Activated naive CD4-positive, alpha-beta T cell treated with anti-CD3 and anti-CD28 coated beads, Interleukin-2, amount 10 ng/mL, durations not matched to agents 7 days and 5 days (primary cell): Measurements from ENCODE around the gene NDUFAF5.
"Not testable (repeated sequence)": the region's sequence is repeated elsewhere in the genome, so short reads cannot be mapped to it uniquely, and the experiment has no call there.

Experiments
- CTCF ChIA-PET: fragments of 350-600 bp; sonication (Branson Sonifier 250); formaldehyde crosslinking; loops from one replicate; lab custom pipeline; 2021; ENCODE audit warnings: antibody characterized with exemption; lab: Charles Lee
- DNase-seq: peaks from one replicate; pipeline ENCODE4 v3.0.0-alpha.2; 2020
- H3K27ac Mint-ChIP-seq: one replicate; pipeline ENCODE4 v1.8.0; 2021; ENCODE audit warnings: mild to moderate bottlenecking, moderate library complexity, mixed read lengths
- H3K27me3 Mint-ChIP-seq: one replicate; pipeline ENCODE4 v1.8.0; 2021; ENCODE audit warnings: mild to moderate bottlenecking, mixed read lengths
- H3K36me3 Mint-ChIP-seq: one replicate; pipeline ENCODE4 v1.8.0; 2021; ENCODE audit warnings: mixed read lengths
- H3K4me1 Mint-ChIP-seq: one replicate; pipeline ENCODE4 v1.8.0; 2021; ENCODE audit warnings: mixed read lengths
- H3K4me3 Mint-ChIP-seq: one replicate; pipeline ENCODE4 v1.8.0; 2021; ENCODE audit warnings: mild to moderate bottlenecking, moderate library complexity, mixed read lengths
- H3K9me3 Mint-ChIP-seq: one replicate; pipeline ENCODE4 v1.8.0; 2021; ENCODE audit warnings: mixed read lengths

Gene NDUFAF5

GRCh38 chr20:13784893-13785715 is at the start of gene NDUFAF5, which contains the start of gene ESF1:
TSS of gene NDUFAF5 (plus strand) at chr20:13785028. CDS start at chr20:13785069, 41 bp downstream.
TSS of gene ESF1 (minus strand) at chr20:13784919. CDS start at chr20:13783140, 1,779 bp downstream.
- Mint-ChIP-seq H3K27ac (peak within 1 kb of the TSS; percentile 95), H3K4me3 (peak within 1 kb of the TSS; percentile 99), H3K36me3 (peaks cover 28% of the 10 kb centered on the region), H3K27me3 (no peaks in the 10 kb centered on the region), H3K4me1 (peaks cover 44% of the 10 kb centered on the region), H3K9me3 (no peaks in the 10 kb centered on the region)
- CTCF ChIA-PET = interaction anchor here (1.3 to 2.7 kb wide), 3 partner anchors 8 to 15 kb away, joined by 3 to 9 read pairs (median 3); no protein-coding TSS in a partner anchor
- DNase-seq = peak; percentile 95

- Mint-ChIP-seq H3K27me3 (no peaks in the 10 kb centered on the region), H3K4me1 (no peaks in the 10 kb centered on the region), H3K4me3 (no peak overlapping the region), H3K9me3 (peaks cover under 1% of the 10 kb centered on the region), H3K36me3 (peaks cover 33% of the 10 kb centered on the region), H3K27ac (no peak overlapping the region)
- CTCF ChIA-PET = no interaction called here
- DNase-seq = no peak
Measured at GRCh38 chr20:13735826-13736225, 49.0 kb upstream of the NDUFAF5 start.

- H3K27ac Mint-ChIP-seq = no peak overlapping the region
- DNase-seq = no peak
- peaks cover 3% of the 10 kb centered on the region for H3K9me3 Mint-ChIP-seq
- no peaks in the 10 kb centered on the region for H3K4me1 Mint-ChIP-seq
- no peaks in the 10 kb centered on the region for H3K27me3 Mint-ChIP-seq
- CTCF ChIA-PET = no interaction called here
- H3K36me3 Mint-ChIP-seq = peaks cover 38% of the 10 kb centered on the region
- H3K4me3 Mint-ChIP-seq = no peak overlapping the region
Measured at GRCh38 chr20:13736436-13737191, 48.2 kb upstream of the NDUFAF5 start.

- DNase-seq, H3K4me1 Mint-ChIP-seq, H3K4me3 Mint-ChIP-seq, CTCF ChIA-PET, H3K9me3 Mint-ChIP-seq, H3K27ac Mint-ChIP-seq, H3K27me3 Mint-ChIP-seq: not testable (repeated sequence)
- H3K36me3 Mint-ChIP-seq = peaks cover 32% of the 10 kb centered on the region
Measured at GRCh38 chr20:13738187-13738586, 46.6 kb upstream of the NDUFAF5 start.

- DNase-seq = no peak
- CTCF ChIA-PET = no interaction called here
- H3K27ac Mint-ChIP-seq = no peak overlapping the region
Measured at GRCh38 chr20:13739731-13740649, 44.8 kb upstream of the NDUFAF5 start.

GRCh38 chr20:13741879-13742278 is 42.9 kb upstream of the NDUFAF5 start:
- H3K27me3 Mint-ChIP-seq = no peaks in the 10 kb centered on the region
- peaks cover 24% of the 10 kb centered on the region for H3K36me3 Mint-ChIP-seq
- no peak for DNase-seq
- peaks cover 3% of the 10 kb centered on the region for H3K9me3 Mint-ChIP-seq
- no peak overlapping the region for H3K27ac Mint-ChIP-seq
- CTCF ChIA-PET = no interaction called here
- H3K4me1 Mint-ChIP-seq = no peaks in the 10 kb centered on the region
- no peak overlapping the region for H3K4me3 Mint-ChIP-seq

More at GRCh38 chr20:13739731-13740649, 44.8 kb upstream of the NDUFAF5 start:
- no peak overlapping the region for H3K4me3 Mint-ChIP-seq
- peaks cover 25% of the 10 kb centered on the region for H3K36me3 Mint-ChIP-seq
- no peaks in the 10 kb centered on the region for H3K4me1 Mint-ChIP-seq
- H3K9me3 Mint-ChIP-seq = peaks cover 3% of the 10 kb centered on the region
- no peaks in the 10 kb centered on the region for H3K27me3 Mint-ChIP-seq

GRCh38 chr20:13744352-13744751 is 40.5 kb upstream of the NDUFAF5 start:
- Mint-ChIP-seq H3K27ac (no peak overlapping the region), H3K4me3 (no peak overlapping the region), H3K4me1 (no peaks in the 10 kb centered on the region), H3K36me3 (peaks cover 19% of the 10 kb centered on the region), H3K27me3 (no peaks in the 10 kb centered on the region), H3K9me3 (peaks cover 3% of the 10 kb centered on the region)
- no peak for DNase-seq
- CTCF ChIA-PET = no interaction called here

GRCh38 chr20:13745784-13746183 is 39.0 kb upstream of the NDUFAF5 start:
- no peak overlapping the region for H3K27ac Mint-ChIP-seq
- H3K36me3 Mint-ChIP-seq = peaks cover 13% of the 10 kb centered on the region
- no peaks in the 10 kb centered on the region for H3K4me1 Mint-ChIP-seq

GRCh38 chr20:13749811-13750210 is 35.0 kb upstream of the NDUFAF5 start:
- Mint-ChIP-seq H3K4me3 (no peak overlapping the region), H3K27me3 (no peaks in the 10 kb centered on the region), H3K36me3 (no peaks in the 10 kb centered on the region), H3K4me1 (no peaks in the 10 kb centered on the region), H3K9me3 (no peaks in the 10 kb centered on the region), H3K27ac (no peak overlapping the region)
- DNase-seq = no peak
- CTCF ChIA-PET = no interaction called here

More at GRCh38 chr20:13745784-13746183, 39.0 kb upstream of the NDUFAF5 start:
- Mint-ChIP-seq H3K4me3 (no peak overlapping the region), H3K27me3 (no peaks in the 10 kb centered on the region), H3K9me3 (peaks cover 3% of the 10 kb centered on the region)
- CTCF ChIA-PET = no interaction called here
- DNase-seq = no peak

GRCh38 chr20:13753436-13754036 is 31.3 kb upstream of the NDUFAF5 start:
- Mint-ChIP-seq H3K9me3 (no peaks in the 10 kb centered on the region), H3K4me3 (no peak overlapping the region), H3K27me3 (no peaks in the 10 kb centered on the region), H3K27ac (no peak overlapping the region), H3K4me1 (no peaks in the 10 kb centered on the region), H3K36me3 (peaks cover 6% of the 10 kb centered on the region)
- DNase-seq = no peak
- CTCF ChIA-PET = interaction anchor here (1.6 kb wide), 1 partner anchor 18 kb away, joined by 3 read pairs; no protein-coding TSS in a partner anchor

- Mint-ChIP-seq H3K4me1 (peaks cover 3% of the 10 kb centered on the region), H3K27ac (no peak overlapping the region), H3K27me3 (no peaks in the 10 kb centered on the region), H3K9me3 (no peaks in the 10 kb centered on the region), H3K4me3 (no peak overlapping the region), H3K36me3 (peaks cover 17% of the 10 kb centered on the region)
- CTCF ChIA-PET = no interaction called here
- DNase-seq = no peak
Measured at GRCh38 chr20:13755809-13756208, 29.0 kb upstream of the NDUFAF5 start.

- H3K36me3 Mint-ChIP-seq = peaks cover 17% of the 10 kb centered on the region
- no peaks in the 10 kb centered on the region for H3K27me3 Mint-ChIP-seq
- H3K4me1 Mint-ChIP-seq = peaks cover 3% of the 10 kb centered on the region
- no peak overlapping the region for H3K27ac Mint-ChIP-seq
- no peak for DNase-seq
- no peaks in the 10 kb centered on the region for H3K9me3 Mint-ChIP-seq
- no peak overlapping the region for H3K4me3 Mint-ChIP-seq
- CTCF ChIA-PET = interaction anchor here (1.1 kb wide), 1 partner anchor 15 kb away, joined by 4 read pairs; no protein-coding TSS in a partner anchor
Measured at GRCh38 chr20:13756551-13756950, 28.3 kb upstream of the NDUFAF5 start.

- Mint-ChIP-seq H3K4me1 (peaks cover 3% of the 10 kb centered on the region), H3K27ac (peak overlapping the region; percentile 60), H3K36me3 (peaks cover 23% of the 10 kb centered on the region), H3K9me3 (no peaks in the 10 kb centered on the region), H3K27me3 (no peaks in the 10 kb centered on the region), H3K4me3 (no peak overlapping the region)
- CTCF ChIA-PET = interaction anchor here (0.6 kb wide), 1 partner anchor 13 kb away, joined by 3 read pairs; no protein-coding TSS in a partner anchor
- DNase-seq = no peak
Measured at GRCh38 chr20:13758884-13759283, 25.9 kb upstream of the NDUFAF5 start.
